GM21528 (cell line): ENCODE data around the gene FHDC1.

Experiments
- ATAC-seq: cut with Tn5 transposase; IDR thresholded peaks from one replicate; pipeline ENCODE4 v1.9.1; 2021; ENCODE audit warnings: mild to moderate bottlenecking, moderate library complexity; ENCODE audit not compliant: unreplicated experiment, low FRiP score

FHDC1 gene

GRCh38 chr4:153023692-153024394, 87.7 kb downstream of the FHDC1 start:
- no peak for ATAC-seq

GRCh38 chr4:153024466-153024865, 88.3 kb downstream of the FHDC1 start:
- ATAC-seq, result no peak

- no peak for ATAC-seq
Observed at GRCh38 chr4:153025406-153025805, 89.3 kb downstream of the FHDC1 start.

- ATAC-seq, result no peak
Observed at GRCh38 chr4:153026591-153027346, 90.6 kb downstream of the FHDC1 start.

GRCh38 chr4:153027866-153028265, 91.7 kb downstream of the FHDC1 start:
- no peak for ATAC-seq

GRCh38 chr4:153028535-153028934, 92.4 kb downstream of the FHDC1 start:
- ATAC-seq, result no peak
